ENCODE data around the gene MEIOB. TPM values are rescaled to one million over a fixed set of nuclear protein-coding genes. Genes with fewer than 3 reads are reported as not detected.

The MEIOB gene, protein sequence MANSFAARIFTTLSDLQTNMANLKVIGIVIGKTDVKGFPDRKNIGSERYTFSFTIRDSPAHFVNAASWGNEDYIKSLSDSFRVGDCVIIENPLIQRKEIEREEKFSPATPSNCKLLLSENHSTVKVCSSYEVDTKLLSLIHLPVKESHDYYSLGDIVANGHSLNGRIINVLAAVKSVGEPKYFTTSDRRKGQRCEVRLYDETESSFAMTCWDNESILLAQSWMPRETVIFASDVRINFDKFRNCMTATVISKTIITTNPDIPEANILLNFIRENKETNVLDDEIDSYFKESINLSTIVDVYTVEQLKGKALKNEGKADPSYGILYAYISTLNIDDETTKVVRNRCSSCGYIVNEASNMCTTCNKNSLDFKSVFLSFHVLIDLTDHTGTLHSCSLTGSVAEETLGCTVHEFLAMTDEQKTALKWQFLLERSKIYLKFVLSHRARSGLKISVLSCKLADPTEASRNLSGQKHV
- total RNA-seq (2022; extraction: Qiagen RNA extraction) = 1.7 to 2.3 TPM (median 1.9 TPM) in 5 replicates

DNA sequence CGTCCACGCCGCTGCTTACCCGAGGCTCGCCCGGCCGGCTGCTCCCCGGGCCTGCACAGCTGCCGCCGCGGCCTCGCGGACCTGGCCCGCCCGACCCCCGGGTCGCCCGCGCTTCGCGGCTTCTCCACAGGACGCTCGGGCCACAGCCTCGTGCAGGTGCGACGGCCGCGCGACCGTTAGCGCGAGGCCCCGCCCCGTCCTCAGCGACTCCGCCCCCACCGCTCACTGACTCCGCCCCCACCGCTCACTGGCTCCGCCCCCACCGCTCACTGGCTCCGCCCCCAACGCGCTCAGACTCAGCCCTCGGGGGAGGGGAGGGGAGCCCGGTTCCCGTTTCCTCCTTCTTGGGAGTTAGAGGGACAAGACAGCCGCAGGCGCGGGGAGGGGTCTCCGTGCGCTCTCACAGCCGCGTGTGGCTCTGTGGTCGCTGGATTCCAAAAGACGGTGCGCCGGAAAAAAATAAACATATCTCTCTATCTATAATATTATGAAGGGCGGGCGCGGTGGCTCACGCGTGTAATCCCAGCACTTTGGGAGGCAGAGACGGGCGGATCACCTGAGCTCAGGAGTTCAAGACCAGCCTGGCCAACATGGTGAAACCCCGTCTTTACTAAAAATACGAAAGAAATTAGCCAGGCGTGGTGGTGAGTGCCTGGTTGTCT lies at the start of gene MEIOB:
MEIOB (minus strand) TSS at position 191 of the 662 bp plus-strand sequence. CDS start 3,989 bp downstream, outside the sequence.

DNA sequence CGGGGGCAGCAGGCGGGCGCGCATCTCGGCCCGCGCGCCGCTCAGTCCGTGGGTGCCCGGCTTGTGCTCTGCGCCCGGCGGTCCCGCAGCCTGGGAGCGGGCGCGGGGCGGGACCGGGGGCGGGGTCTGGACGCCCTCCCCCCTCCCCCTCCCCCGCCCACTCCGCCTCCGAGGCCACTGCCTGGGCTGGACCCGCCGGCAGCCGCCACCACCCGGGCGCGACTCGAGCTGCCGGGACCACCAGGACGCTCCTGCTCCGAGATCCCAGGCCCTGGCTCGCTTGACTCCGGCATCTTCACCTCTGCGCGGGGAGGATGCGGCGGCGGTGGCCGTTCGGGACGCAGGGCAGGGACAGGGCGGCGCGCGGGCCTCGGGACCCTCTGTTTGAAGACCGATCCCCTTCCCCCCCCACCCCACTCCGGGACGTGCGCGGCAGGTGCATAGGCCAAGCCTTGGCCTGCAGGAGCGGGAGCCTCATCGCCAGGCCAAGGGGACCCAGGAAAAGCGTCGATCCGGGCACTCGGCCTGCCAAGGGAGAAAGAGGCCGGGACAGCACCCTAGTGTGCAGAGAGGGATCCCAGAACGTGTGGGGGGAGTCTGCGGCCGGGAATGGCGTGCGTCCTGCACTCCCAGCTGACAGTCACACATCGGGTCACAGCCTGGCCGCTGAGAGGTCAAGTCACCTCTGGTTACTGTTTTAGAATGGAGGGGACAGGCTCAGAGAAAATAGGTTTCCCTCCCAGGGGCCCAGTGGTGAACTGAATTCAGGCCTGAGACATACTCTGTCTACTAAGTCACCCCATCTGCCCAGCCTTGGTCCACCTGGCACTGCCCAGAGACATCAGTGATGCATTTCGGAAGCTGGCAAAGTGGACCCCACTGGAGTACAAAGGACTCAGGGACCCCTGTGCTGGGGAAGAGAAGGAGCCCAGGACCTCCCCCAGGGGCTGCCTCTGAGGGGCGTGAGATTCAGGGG lies 46.7 kb upstream of the MEIOB start, which contains the start of gene HS3ST6:
HS3ST6 (minus strand) TSS at position 65 of the 976 bp plus-strand sequence. CDS start 92 bp downstream, outside the sequence.

DNA sequence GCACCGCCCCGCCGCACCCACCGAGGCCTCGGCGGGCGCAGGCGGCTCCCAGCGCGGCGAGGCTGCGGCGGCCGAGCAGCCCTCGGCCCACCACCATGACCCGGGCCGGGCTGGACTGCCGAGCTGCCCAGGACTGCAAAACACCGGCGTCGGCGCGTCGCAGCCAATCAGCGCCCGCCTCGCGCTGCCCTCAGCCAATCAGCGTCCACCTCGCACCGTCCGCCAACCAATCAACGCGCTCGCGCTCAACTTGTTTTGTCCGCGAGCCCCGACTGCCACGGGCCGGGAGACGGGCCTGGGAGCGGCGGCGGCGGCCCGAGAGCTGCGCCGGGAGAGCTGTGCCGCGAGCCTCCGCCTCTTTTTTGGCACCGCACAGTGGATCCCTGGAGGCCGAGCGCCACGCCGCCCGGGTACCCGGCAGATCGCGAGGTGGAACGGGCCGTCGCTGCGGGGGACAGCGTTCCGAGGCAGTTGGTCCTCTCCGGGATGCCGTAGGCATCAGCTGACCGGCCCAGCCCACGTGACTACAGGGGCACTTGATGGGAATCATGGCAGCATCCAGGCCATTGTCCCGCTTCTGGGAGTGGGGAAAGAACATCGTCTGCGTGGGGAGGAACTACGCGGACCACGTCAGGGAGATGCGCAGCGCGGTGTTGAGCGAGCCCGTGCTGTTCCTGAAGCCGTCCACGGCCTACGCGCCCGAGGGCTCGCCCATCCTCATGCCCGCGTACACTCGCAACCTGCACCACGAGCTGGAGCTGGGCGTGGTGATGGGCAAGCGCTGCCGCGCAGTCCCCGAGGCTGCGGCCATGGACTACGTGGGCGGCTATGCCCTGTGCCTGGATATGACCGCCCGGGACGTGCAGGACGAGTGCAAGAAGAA lies 45.0 kb downstream of the MEIOB start, which contains the start of the genes FAHD1 and HAGH:
FAHD1 (plus strand) TSS at position 516 of the 883 bp plus-strand sequence; CDS start at position 549, 33 bp downstream.
HAGH (minus strand) TSS at position 135 of the 883 bp plus-strand sequence; CDS start at position 97, 38 bp downstream.

DNA sequence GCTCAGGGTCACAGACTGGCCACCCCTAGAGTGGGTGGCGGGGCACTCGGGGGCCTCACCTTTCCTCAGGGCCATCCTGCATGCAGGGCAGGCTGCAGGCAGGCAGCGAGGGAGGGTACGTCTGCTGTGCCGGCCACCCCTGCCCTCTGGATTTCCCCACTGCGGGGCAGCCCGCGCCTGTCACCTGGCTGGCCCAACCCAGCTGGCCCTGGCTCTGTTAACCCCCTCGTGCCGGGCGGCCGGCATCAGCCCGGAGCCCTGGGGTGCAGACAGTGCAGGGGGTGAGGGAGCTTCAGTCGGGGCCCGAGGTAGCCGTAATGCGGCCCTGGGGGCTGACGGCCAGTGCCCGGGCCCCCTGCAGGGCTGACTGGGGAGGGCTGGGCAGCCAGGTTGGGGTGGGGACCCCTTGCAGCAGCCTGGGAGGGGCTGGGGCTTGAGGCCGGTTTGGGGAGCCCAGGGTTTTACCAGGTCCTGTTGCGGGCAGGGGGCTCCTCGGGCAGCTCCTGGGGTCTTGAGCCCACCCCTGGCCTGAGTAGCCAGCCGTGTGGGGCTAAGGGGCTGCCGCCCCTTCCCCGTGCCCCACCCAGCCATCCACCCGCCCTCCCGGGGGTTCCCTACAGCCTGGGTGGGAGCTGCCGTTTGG lies 78.3 kb downstream of the MEIOB start, which contains the start of gene IGFALS:
IGFALS (minus strand) TSS at position 128 of the 643 bp plus-strand sequence; CDS start at position 75, 53 bp downstream.

Other genes starting within 250 kb of the MEIOB start
- gene JPT2, start 193.9 kb downstream of the MEIOB start, total RNA-seq (2022; extraction: Qiagen RNA extraction) = 164 to 217 TPM (median 172 TPM) in 5 replicates
- gene MAPK8IP3, start 166.0 kb downstream of the MEIOB start, total RNA-seq (2022; extraction: Qiagen RNA extraction) = 34.2 to 66.6 TPM (median 61.2 TPM) in 5 replicates
- gene NME3, start 100.6 kb downstream of the MEIOB start, total RNA-seq (2022; extraction: Qiagen RNA extraction) = 28.9 to 70.0 TPM (median 65.7 TPM) in 5 replicates
- 5.2 to 12.2 TPM (median 10.1 TPM) in 5 replicates for gene EME2, start 99.4 kb downstream of the MEIOB start, total RNA-seq (2022; extraction: Qiagen RNA extraction)
- gene MRPS34, start 99.0 kb downstream of the MEIOB start, total RNA-seq (2022; extraction: Qiagen RNA extraction) = 153 to 277 TPM (median 252 TPM) in 5 replicates
- 15.2 to 28.8 TPM (median 25.6 TPM) in 5 replicates for gene SPSB3, start 89.6 kb downstream of the MEIOB start, total RNA-seq (2022; extraction: Qiagen RNA extraction)
- 57.1 to 94.6 TPM (median 90.2 TPM) in 5 replicates for gene NUBP2, start 89.2 kb downstream of the MEIOB start, total RNA-seq (2022; extraction: Qiagen RNA extraction)
- gene IGFALS, start 78.5 kb downstream of the MEIOB start, total RNA-seq (2022; extraction: Qiagen RNA extraction) = 0.04 to 0.13 TPM (median 0.08 TPM) in 3 of 5 replicates, not detected in the others
- 58.3 to 76.8 TPM (median 69.0 TPM) in 5 replicates for gene HAGH, start 45.3 kb downstream of the MEIOB start, total RNA-seq (2022; extraction: Qiagen RNA extraction)
- gene FAHD1, start 45.0 kb downstream of the MEIOB start, total RNA-seq (2022; extraction: Qiagen RNA extraction) = 47.7 to 53.9 TPM (median 52.3 TPM) in 5 replicates
- gene HS3ST6, start 46.3 kb upstream of the MEIOB start, total RNA-seq (2022; extraction: Qiagen RNA extraction) = 1.6 to 3.9 TPM (median 3.0 TPM) in 5 replicates
- 25.7 to 36.5 TPM (median 34.4 TPM) in 5 replicates for gene MSRB1, start 71.0 kb upstream of the MEIOB start, total RNA-seq (2022; extraction: Qiagen RNA extraction)
- gene RPL3L, start 82.5 kb upstream of the MEIOB start, total RNA-seq (2022; extraction: Qiagen RNA extraction) = not detected in 5 replicates
- gene NDUFB10, start 87.4 kb upstream of the MEIOB start, total RNA-seq (2022; extraction: Qiagen RNA extraction) = 230 to 308 TPM (median 254 TPM) in 5 replicates
- gene RPS2, start 92.7 kb upstream of the MEIOB start, total RNA-seq (2022; extraction: Qiagen RNA extraction) = 3,823 to 5,639 TPM (median 5,518 TPM) in 5 replicates
- gene RNF151, start 94.7 kb upstream of the MEIOB start, total RNA-seq (2022; extraction: Qiagen RNA extraction) = 0.10 TPM in 1 of 5 replicates, not detected in the others
- gene TBL3, start 99.9 kb upstream of the MEIOB start, total RNA-seq (2022; extraction: Qiagen RNA extraction) = 32.8 to 46.2 TPM (median 39.0 TPM) in 5 replicates
- 0.09 to 0.52 TPM (median 0.21 TPM) in 5 replicates for gene NOXO1, start 109.3 kb upstream of the MEIOB start, total RNA-seq (2022; extraction: Qiagen RNA extraction)
- 21.3 to 45.6 TPM (median 42.0 TPM) in 5 replicates for gene GFER, start 112.0 kb upstream of the MEIOB start, total RNA-seq (2022; extraction: Qiagen RNA extraction)
- 5.5 to 9.7 TPM (median 8.2 TPM) in 5 replicates for gene SYNGR3, start 117.8 kb upstream of the MEIOB start, total RNA-seq (2022; extraction: Qiagen RNA extraction)
- gene ZNF598, start 137.7 kb upstream of the MEIOB start, total RNA-seq (2022; extraction: Qiagen RNA extraction) = 45.4 to 65.2 TPM (median 62.1 TPM) in 5 replicates
- gene NPW, start 147.6 kb upstream of the MEIOB start, total RNA-seq (2022; extraction: Qiagen RNA extraction) = 0.87 to 1.3 TPM (median 1.1 TPM) in 5 replicates
- gene NHERF2, start 154.7 kb upstream of the MEIOB start, total RNA-seq (2022; extraction: Qiagen RNA extraction) = 43.6 to 63.6 TPM (median 62.0 TPM) in 5 replicates
- 37.5 to 51.5 TPM (median 47.5 TPM) in 5 replicates for gene NTHL1, start 175.7 kb upstream of the MEIOB start, total RNA-seq (2022; extraction: Qiagen RNA extraction)
- 26.6 to 43.3 TPM (median 38.2 TPM) in 5 replicates for gene TSC2, start 175.8 kb upstream of the MEIOB start, total RNA-seq (2022; extraction: Qiagen RNA extraction)